RWPE2 (cell line): ENCODE data around the gene FGF1.

ENCODE experiments used
- ATAC-seq: fragments of 200-7000 bp; cut with Tn5 transposase; 3 replicates; pipeline ENCODE4 v1.9.1; 2021; ENCODE audit warnings: low read depth
- DNase-seq: peaks from one replicate; pipeline ENCODE4 v3.0.0-alpha.2; 2020; ENCODE audit warnings: low spot score
- H3K27ac ChIP-seq: fragments of 450-650 bp; 2 replicates; pipeline ENCODE4 v1.5.1; 2017; ENCODE audit warnings: mild to moderate bottlenecking; ENCODE audit not compliant: poor library complexity, severe bottlenecking
- H3K27me3 ChIP-seq: fragments of 250-450 bp; sonication (Bioruptor Pico); 2 replicates; pipeline ENCODE4 v1.5.1; 2021; ENCODE audit warnings: mild to moderate bottlenecking, moderate library complexity; ENCODE audit not compliant: insufficient read depth, poor library complexity, severe bottlenecking
- H3K36me3 ChIP-seq: fragments of 250-450 bp; sonication (Bioruptor Pico); 2 replicates; pipeline ENCODE4 v1.5.1; 2020; ENCODE audit warnings: low read depth, mild to moderate bottlenecking, moderate library complexity
- H3K4me1 ChIP-seq: fragments of 250-450 bp; sonication (Bioruptor Pico); 2 replicates; pipeline ENCODE4 v1.5.1; 2021; ENCODE audit warnings: mild to moderate bottlenecking, moderate library complexity; ENCODE audit not compliant: insufficient read depth, poor library complexity, severe bottlenecking
- H3K4me3 ChIP-seq: fragments of 250-450 bp; sonication (Bioruptor Pico); 2 replicates; pipeline ENCODE4 v1.5.1; 2021; ENCODE audit warnings: mild to moderate bottlenecking, moderate library complexity; ENCODE audit not compliant: severe bottlenecking
- H3K9me3 ChIP-seq: fragments of 250-450 bp; sonication (Bioruptor Pico); 2 replicates; pipeline ENCODE4 v1.5.1; 2021; ENCODE audit warnings: mild to moderate bottlenecking, moderate library complexity; ENCODE audit not compliant: severe bottlenecking
- TF ChIP-seq, protein P1 (sequence below): fragments of 450-650 bp; IDR thresholded peaks from one replicate; pipeline ENCODE4 v1.5.1; 2017; ENCODE audit warnings: mild to moderate bottlenecking, moderate library complexity; ENCODE audit not compliant: poor library complexity, severe bottlenecking

FGF1 gene

DNA sequence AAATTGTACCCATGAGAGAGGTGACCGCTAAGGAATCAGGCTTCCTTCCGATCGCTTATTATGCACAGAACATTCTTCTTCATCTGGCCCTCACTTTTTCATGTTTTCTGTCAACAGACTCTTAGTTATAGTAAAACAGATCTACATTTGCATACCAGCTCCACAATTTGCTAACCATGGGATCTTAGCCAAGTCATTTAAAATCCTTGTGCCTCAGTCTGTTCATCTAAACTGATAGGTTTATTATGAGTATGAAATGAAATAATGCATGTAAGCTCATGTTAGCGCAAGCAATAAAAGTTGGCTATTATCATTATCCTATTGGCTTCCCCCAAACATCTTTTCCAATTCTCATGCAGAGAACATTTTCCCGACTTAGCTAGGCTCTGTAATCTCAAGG, 42.3 kb downstream of the FGF1 start:
- DNase-seq (no peak), ATAC-seq (no peak)
- TF ChIP-seq, protein P1, sequence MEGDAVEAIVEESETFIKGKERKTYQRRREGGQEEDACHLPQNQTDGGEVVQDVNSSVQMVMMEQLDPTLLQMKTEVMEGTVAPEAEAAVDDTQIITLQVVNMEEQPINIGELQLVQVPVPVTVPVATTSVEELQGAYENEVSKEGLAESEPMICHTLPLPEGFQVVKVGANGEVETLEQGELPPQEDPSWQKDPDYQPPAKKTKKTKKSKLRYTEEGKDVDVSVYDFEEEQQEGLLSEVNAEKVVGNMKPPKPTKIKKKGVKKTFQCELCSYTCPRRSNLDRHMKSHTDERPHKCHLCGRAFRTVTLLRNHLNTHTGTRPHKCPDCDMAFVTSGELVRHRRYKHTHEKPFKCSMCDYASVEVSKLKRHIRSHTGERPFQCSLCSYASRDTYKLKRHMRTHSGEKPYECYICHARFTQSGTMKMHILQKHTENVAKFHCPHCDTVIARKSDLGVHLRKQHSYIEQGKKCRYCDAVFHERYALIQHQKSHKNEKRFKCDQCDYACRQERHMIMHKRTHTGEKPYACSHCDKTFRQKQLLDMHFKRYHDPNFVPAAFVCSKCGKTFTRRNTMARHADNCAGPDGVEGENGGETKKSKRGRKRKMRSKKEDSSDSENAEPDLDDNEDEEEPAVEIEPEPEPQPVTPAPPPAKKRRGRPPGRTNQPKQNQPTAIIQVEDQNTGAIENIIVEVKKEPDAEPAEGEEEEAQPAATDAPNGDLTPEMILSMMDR = no peak
- H3K27me3 ChIP-seq = no peaks in the 10 kb centered on the region
- no peaks in the 10 kb centered on the region for H3K9me3 ChIP-seq
- H3K27ac ChIP-seq = peak overlapping the region; percentile 94
- H3K4me1 ChIP-seq = peaks cover 20% of the 10 kb centered on the region
- no peak overlapping the region for H3K4me3 ChIP-seq
- no peaks in the 10 kb centered on the region for H3K36me3 ChIP-seq

DNA sequence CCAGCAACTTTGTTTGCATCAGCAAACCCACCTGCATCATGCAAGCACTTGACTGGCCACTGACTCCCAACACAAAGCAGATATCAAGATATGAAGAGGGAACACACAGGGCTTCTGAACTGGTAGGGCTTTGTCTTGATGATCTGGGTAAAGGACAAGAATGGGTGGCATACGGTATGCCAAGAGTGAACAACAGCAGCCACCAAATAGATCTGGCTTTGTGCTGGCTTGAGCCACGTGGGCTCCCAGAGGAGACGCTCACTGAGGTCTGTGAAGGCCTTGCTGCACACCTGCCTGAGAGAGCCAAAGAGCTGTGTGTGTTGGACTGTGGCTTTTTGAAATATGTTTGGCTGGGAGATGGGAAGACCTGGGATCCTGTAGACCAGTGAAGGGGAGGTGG, 43.5 kb downstream of the FGF1 start:
- Histone ChIP-seq H3K4me1 (peaks cover 20% of the 10 kb centered on the region), H3K36me3 (no peaks in the 10 kb centered on the region), H3K27ac (no peak overlapping the region), H3K4me3 (no peak overlapping the region), H3K27me3 (no peaks in the 10 kb centered on the region), H3K9me3 (no peaks in the 10 kb centered on the region)
- ATAC-seq (no peak), DNase-seq (no peak)
- TF ChIP-seq, protein P1 = no peak

DNA sequence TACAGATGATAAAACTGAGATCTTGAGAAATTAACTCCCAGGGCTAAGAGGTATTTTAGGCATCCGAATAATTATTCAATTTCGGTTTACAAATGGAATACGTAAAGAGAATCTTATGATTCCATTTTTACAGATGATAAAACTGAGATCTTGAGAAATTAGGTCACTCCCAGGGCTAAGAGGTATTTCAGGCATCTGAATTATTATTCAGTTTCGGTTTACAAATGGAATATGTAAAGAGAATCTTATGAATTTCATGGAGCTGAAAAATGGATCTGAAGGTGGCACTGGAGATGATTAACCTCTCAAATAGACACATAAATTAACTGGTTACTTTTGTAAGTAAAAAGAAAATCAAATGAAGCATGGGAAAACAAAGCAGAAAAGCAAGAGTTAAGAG, 44.2 kb downstream of the FGF1 start:
- TF ChIP-seq, protein P1 = no peak
- Histone ChIP-seq H3K27me3 (no peaks in the 10 kb centered on the region), H3K36me3 (no peaks in the 10 kb centered on the region), H3K27ac (no peak overlapping the region), H3K9me3 (no peaks in the 10 kb centered on the region), H3K4me3 (no peak overlapping the region), H3K4me1 (peaks cover 20% of the 10 kb centered on the region)
- no peak for DNase-seq
- no peak for ATAC-seq

DNA sequence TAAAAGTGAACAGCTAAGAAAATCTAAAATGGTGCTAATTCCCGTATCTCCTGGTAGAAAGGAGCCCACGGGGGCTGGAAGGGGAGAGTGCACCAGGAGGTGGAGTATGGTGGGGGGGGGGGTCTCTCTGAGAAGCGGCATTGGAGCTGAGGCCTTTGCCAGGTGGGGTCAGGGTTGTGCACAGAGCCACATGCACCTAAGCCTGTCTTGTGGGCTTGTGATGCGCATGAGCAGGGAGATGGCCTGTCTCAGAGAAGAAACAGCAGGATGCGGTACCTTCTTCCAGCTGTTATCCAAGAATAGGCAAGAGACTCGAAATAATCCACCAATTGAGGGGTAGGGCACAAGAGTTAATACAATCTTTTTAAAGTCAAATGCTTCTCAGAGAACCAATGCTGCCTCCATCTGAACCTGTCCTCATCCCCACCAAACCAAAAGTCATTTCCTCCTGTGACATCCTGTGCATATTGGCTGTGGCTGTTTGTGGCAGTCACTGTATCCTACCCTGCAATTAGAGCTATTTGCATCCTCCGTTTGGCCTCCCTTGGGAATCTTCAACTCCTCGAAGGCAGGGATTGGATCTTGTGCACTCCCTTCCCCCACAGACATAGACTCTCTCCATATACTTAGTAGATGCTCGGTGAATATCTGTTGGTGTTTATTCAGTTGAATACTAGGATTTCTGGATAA, 45.4 kb downstream of the FGF1 start:
- no peaks in the 10 kb centered on the region for H3K36me3 ChIP-seq
- no peak for ATAC-seq
- H3K4me1 ChIP-seq = peaks cover 18% of the 10 kb centered on the region
- H3K27ac ChIP-seq = no peak overlapping the region
- H3K4me3 ChIP-seq = no peak overlapping the region
- no peak for DNase-seq
- H3K27me3 ChIP-seq = no peaks in the 10 kb centered on the region
- TF ChIP-seq, protein P1 = no peak
- H3K9me3 ChIP-seq = no peaks in the 10 kb centered on the region

DNA sequence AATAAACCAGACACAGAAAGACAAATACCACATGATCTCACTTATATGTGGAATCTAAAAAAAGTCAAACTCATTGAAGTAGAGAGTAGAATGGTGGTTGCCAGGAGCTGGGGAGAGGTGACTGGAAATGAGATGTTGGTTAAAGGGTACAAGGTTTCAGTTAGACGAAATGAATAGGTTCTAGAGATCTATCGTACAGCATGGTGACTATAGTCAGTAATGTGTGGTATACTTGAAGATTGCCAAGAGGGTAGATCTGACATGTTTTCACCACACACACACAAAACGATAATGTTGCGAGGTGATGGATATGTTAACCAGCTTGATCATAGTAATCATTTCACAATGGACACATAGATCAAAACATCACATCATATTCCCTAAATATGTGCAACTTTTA, 46.4 kb downstream of the FGF1 start:
- H3K4me1 ChIP-seq = peaks cover 11% of the 10 kb centered on the region
- H3K27ac ChIP-seq = no peak overlapping the region
- TF ChIP-seq, protein P1 = no peak
- no peaks in the 10 kb centered on the region for H3K27me3 ChIP-seq
- no peaks in the 10 kb centered on the region for H3K9me3 ChIP-seq
- ATAC-seq = no peak
- H3K4me3 ChIP-seq = no peak overlapping the region
- H3K36me3 ChIP-seq = no peaks in the 10 kb centered on the region
- no peak for DNase-seq
